A673 (cell line): ENCODE measurements around the gene HK1. TPM values are rescaled to one million over a fixed set of nuclear protein-coding genes. Genes with fewer than 3 reads are reported as not detected.

ENCODE experiments used
- BruUV-seq: library from RNA; stranded (reverse); fragments of 400-500 nt; replicated peaks from 2 replicates; lab custom pipeline; 2021; lab: Mats Ljungman, UMichigan
- CTCF ChIA-PET: fragments of 300-600 bp; sonication (Branson Sonifier 250); formaldehyde crosslinking; loops from one replicate; lab custom pipeline; 2022; ENCODE audit warnings: antibody characterized with exemption; lab: Charles Lee
- POLR2A ChIA-PET: fragments of 300-600 bp; sonication (Branson Sonifier 250); formaldehyde crosslinking; loops from one replicate; lab custom pipeline; 2022; ENCODE audit warnings: antibody characterized with exemption; ENCODE audit not compliant: low non-redundant PET; lab: Charles Lee
- DNase-seq: peaks from one replicate; pipeline ENCODE4 v3.0.0-alpha.2; 2015; ENCODE audit warnings: low spot score
- H3K27ac ChIP-seq: fragments of 200-600 bp; sonication (generic); 2 replicates; pipeline ENCODE4 v1.5.1; 2016; ENCODE audit warnings: mixed run types, low read depth, mild to moderate bottlenecking, mixed read lengths, antibody characterized with exemption, low read length; ENCODE audit not compliant: poor library complexity, severe bottlenecking
- H3K27me3 ChIP-seq: fragments of 200-600 bp; sonication (generic); replicated peaks from 2 replicates; pipeline ENCODE4 v1.6.1; 2017; ENCODE audit warnings: mixed run types, low read depth, mild to moderate bottlenecking, mixed read lengths, antibody characterized with exemption, low read length; ENCODE audit not compliant: insufficient read depth, poor library complexity
- H3K36me3 ChIP-seq: fragments of 200-600 bp; sonication (generic); 2 replicates; pipeline ENCODE4 v1.6.1; 2016; ENCODE audit warnings: mixed run types, mild to moderate bottlenecking, mixed read lengths, antibody characterized with exemption, low read length; ENCODE audit not compliant: insufficient read depth, poor library complexity, severe bottlenecking
- H3K4me1 ChIP-seq: fragments of 200-600 bp; sonication (generic); 2 replicates; pipeline ENCODE4 v1.6.1; 2017; ENCODE audit warnings: mixed run types, mild to moderate bottlenecking, mixed read lengths, antibody characterized with exemption, low read length; ENCODE audit not compliant: insufficient read depth, poor library complexity, severe bottlenecking
- H3K4me3 ChIP-seq: fragments of 200-600 bp; sonication (generic); 2 replicates; pipeline ENCODE4 v1.5.1; 2016; ENCODE audit warnings: low read depth, mixed run types, mild to moderate bottlenecking, mixed read lengths, low read length; ENCODE audit not compliant: poor library complexity, severe bottlenecking
- H3K9me3 ChIP-seq: fragments of 200-600 bp; sonication (generic); 2 replicates; pipeline ENCODE4 v1.6.1; 2016; ENCODE audit warnings: mixed run types, low read depth, mild to moderate bottlenecking, mixed read lengths, antibody characterized with exemption, low read length; ENCODE audit not compliant: poor library complexity, severe bottlenecking
- EZH2 ChIP-seq: fragments of 200-600 bp; sonication (generic); IDR thresholded peaks from 2 replicates; pipeline ENCODE4 v1.6.1; 2017; ENCODE audit warnings: borderline replicate concordance, low read depth, mild to moderate bottlenecking, mixed read lengths, antibody characterized with exemption, low read length; ENCODE audit not compliant: poor library complexity, severe bottlenecking
- intact Hi-C: fragments of 100-400 bp; cut with micrococcal nuclease; formaldehyde crosslinking; loops from one replicate; pipeline ENCODE4 v1.10.0; 2022; ENCODE audit not compliant: unreplicated experiment
- total RNA-seq: library from RNA; stranded (reverse); gene quantifications from 2 replicates; pipeline ENCODE4 v1.2.3, GENCODE V29; 2021
- TF ChIP-seq, protein P1 (sequence below): fragments of 300-800, 200-600 bp; sonication (generic); conservative IDR thresholded peaks from 2 replicates; pipeline ENCODE4 v1.5.1; 2017; ENCODE audit warnings: low read depth, mild to moderate bottlenecking, antibody characterized with exemption, low read length, moderate library complexity, mixed read lengths

The HK1 gene
- total RNA-seq, 1 experiment from 2014 or later, result 107 TPM

- H3K27me3 ChIP-seq, result no peaks in the 10 kb centered on the region
- POLR2A ChIA-PET, result no interaction called here
- no TSS peak for BruUV-seq
- no peak overlapping the region for H3K4me3 ChIP-seq
- CTCF ChIA-PET, result no interaction called here
- H3K27ac ChIP-seq, result no peak overlapping the region
- TF ChIP-seq EZH2, result no peak
- TF ChIP-seq, protein P1, sequence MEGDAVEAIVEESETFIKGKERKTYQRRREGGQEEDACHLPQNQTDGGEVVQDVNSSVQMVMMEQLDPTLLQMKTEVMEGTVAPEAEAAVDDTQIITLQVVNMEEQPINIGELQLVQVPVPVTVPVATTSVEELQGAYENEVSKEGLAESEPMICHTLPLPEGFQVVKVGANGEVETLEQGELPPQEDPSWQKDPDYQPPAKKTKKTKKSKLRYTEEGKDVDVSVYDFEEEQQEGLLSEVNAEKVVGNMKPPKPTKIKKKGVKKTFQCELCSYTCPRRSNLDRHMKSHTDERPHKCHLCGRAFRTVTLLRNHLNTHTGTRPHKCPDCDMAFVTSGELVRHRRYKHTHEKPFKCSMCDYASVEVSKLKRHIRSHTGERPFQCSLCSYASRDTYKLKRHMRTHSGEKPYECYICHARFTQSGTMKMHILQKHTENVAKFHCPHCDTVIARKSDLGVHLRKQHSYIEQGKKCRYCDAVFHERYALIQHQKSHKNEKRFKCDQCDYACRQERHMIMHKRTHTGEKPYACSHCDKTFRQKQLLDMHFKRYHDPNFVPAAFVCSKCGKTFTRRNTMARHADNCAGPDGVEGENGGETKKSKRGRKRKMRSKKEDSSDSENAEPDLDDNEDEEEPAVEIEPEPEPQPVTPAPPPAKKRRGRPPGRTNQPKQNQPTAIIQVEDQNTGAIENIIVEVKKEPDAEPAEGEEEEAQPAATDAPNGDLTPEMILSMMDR, result no peak
- intact Hi-C loops, result no loop called here
- H3K9me3 ChIP-seq, result no peaks in the 10 kb centered on the region
- DNase-seq, result no peak
- H3K4me1 ChIP-seq, result no peaks in the 10 kb centered on the region
- H3K36me3 ChIP-seq, result no peaks in the 10 kb centered on the region
Measured at GRCh38 chr10:69439813-69440506, 161.7 kb downstream of the HK1 start.

GRCh38 chr10:69443354-69443753, 165.1 kb downstream of the HK1 start:
- TF ChIP-seq EZH2, result no peak
- TF ChIP-seq, protein P1, result no peak
- no peak for DNase-seq
- Histone ChIP-seq H3K27ac (no peak overlapping the region), H3K4me3 (no peak overlapping the region), H3K27me3 (no peaks in the 10 kb centered on the region), H3K9me3 (no peaks in the 10 kb centered on the region), H3K4me1 (no peaks in the 10 kb centered on the region), H3K36me3 (no peaks in the 10 kb centered on the region)
- no TSS peak for BruUV-seq
- intact Hi-C loops, result no loop called here
- POLR2A ChIA-PET, result no interaction called here
- CTCF ChIA-PET, result no interaction called here

DNA sequence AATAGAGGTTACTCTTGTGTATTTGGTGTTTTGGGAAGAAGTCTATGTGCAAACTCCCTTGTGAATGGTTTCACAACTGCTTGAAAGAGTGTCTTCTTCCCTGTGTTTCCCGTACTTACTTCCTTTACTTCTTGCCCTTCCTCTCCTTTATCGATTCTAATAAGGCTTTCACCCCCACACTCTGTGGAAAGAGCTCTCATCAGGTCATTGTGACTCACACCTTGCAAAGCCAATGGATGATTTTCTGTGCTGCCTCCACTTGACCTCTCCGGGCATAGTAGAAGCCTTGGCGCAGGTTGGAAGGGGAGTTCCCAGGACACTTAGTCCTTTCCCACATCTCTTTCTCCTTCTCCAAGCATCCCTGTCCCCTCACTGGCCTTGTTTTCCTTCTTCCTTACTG, 166.7 kb downstream of the HK1 start:
- Histone ChIP-seq H3K9me3 (no peaks in the 10 kb centered on the region), H3K4me3 (no peak overlapping the region), H3K27me3 (no peaks in the 10 kb centered on the region), H3K4me1 (no peaks in the 10 kb centered on the region), H3K36me3 (no peaks in the 10 kb centered on the region), H3K27ac (no peak overlapping the region)
- DNase-seq, result no peak
- no TSS peak for BruUV-seq
- ChIA-PET CTCF (no interaction called here), POLR2A (no interaction called here)
- intact Hi-C loops, result no loop called here
- TF ChIP-seq, protein P1, result no peak
- TF ChIP-seq EZH2, result no peak
